ENCODE data around the gene HSP90AA1.
"Not testable (repeated sequence)": the region's sequence is repeated elsewhere in the genome, so short reads cannot be mapped to it uniquely, and the experiment has no call there.

Gene HSP90AA1

DNA sequence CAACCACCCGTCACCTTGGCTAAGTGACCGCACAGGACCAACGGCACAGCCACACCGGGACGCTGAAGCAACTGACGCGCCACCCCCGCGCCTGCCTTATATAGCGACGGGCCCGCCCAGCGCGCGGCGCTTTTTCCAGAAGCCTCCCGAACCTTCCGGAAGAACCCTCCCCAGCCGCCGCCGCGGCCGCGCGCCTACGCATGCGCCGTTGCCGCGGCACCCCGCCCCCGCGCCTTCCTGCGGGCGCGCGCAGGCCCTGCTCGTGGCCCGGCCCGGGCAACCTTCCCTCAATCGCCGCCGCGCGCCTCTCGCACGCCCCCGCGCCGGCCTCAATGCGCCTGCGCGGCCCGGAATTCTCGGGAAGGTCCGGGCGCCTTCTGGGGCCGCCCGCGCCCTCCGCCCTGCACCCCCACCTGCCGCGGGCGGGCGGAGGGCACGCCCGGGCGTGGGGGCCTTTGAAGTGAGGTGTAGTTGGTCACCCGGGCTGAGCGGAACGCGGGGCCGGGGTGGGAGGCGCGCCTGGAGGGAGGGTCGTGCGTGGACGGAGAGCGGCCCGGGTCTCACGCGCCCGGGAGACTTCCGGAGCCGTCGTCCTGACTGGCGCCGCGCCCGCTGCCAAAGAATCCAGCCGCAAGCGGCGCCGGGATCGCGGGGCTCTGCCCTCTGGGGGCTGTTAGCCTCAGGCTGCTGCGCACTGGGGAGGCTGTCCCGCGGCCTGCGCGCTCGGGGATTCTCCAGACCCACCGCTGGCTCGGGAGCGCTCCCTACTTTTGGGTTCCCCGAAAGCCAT is at the start of gene HSP90AA1:
Gene HSP90AA1 (minus strand): TSS at position 73 of the 790 bp plus-strand sequence. CDS start 666 bp downstream, outside the sequence.
- peak; percentile 92 for DNase-seq (ENCODE audit: low spot score)

DNA sequence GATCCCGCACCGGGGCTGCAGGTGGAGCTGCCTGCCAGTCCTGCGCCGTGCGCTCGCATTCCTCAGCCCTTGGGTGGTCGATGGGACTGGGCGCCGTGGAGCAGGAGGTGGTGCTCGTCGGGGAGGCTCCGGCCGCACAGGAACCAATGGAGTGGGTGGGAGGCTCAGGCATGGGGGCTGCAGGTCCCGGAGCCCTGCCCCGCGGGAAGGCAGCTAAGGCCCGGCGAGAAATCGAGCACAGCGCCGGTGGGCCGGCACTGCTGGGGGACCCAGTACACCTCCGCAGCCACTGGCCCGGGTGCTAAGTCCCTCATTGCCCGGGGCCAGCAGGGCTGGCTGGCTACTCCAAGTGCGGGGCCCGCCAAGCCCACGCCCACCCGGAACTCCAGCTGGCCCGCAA is 48.6 kb upstream of the HSP90AA1 start:
- not testable (repeated sequence) for DNase-seq (ENCODE audit: low spot score)

DNA sequence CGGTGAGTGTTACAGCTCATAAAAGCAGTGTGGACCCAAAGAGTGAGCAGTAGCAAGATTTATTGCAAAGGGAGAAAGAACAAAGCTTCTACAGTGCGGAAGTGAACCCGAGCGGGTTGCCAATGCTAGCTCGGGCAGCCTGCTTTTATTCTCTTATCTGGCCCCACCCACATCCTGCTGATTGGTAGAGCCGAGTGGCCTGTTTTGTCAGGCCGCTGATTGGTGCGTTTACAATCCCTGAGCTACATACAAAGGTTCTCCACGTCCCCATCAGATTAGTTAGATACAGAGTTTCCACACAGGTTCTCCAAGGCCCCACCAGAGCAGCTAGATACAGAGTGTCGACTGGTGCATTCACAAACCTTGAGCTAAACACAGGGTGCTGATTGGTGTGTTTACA is 47.9 kb upstream of the HSP90AA1 start:
- DNase-seq (ENCODE audit: low spot score): not testable (repeated sequence)

DNA sequence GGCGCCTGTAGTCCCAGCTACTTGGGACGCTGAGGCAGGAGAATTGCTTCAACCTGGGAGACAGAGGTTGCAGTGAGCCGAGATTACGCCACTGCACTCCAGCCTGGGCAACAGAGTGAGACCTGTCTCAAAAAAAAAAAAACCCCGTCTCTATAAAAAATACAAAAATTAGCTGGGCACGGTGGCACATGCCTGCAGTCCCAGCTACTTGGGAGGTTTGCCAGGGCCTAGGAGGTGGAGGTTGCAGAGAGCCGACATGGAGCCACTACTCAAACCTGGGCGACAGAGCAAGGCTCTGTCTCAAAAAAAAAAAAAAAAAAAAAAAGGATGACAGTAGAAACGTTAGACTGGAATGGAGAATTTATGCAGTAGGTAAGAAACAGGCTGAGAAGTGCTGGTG is 47.2 kb upstream of the HSP90AA1 start:
- DNase-seq (ENCODE audit: low spot score): not testable (repeated sequence)

DNA sequence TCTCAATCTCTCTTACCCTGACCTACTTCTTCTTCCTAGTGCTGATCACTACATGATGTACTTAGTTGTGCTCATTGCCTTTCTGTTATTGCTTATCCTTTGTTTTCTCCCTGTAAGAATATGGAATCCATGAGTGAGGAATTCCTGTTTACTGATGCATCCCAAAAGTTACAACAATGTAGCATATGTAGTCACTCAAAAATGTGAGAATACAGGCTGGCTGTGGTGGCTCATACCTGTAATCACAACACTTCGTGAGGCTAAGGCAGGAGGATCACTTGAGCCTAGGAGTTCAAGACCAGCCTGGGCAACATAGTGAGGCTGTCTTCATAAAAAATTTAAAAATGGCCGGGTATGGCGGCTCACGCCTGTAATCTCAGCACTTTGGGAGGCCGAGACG is 44.9 kb upstream of the HSP90AA1 start:
- DNase-seq (ENCODE audit: low spot score): no peak

DNA sequence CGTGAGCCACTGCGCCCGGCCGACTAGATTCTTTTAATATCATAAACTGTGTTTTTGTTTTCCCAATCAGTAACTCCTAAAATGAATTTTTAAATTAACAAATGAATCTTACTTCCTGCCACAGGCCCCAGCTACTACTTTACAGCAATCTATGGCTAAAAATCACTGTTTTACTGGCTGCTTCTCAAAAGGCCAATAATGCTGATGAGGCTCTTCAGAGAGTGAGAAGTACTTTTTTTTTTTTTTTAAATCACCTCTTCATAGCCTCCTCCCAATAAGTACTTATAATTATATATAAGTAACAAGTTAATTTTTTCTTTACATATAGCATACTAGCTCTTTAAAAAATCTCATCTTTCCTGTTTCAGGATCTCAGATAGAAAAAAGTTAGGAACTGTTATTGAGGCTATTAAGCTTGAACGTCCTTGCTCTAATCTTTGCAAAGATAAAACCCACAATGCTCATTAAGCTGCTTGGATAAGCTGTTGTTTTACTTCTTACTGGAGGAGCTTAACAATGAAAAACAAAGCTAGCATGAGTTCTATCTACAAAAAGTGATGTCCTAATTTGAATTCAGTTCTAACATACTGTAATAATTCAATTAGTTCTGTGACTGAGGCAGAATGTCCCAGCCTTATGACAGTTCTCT is 40.1 kb upstream of the HSP90AA1 start:
- no peak for DNase-seq (ENCODE audit: low spot score)

DNA sequence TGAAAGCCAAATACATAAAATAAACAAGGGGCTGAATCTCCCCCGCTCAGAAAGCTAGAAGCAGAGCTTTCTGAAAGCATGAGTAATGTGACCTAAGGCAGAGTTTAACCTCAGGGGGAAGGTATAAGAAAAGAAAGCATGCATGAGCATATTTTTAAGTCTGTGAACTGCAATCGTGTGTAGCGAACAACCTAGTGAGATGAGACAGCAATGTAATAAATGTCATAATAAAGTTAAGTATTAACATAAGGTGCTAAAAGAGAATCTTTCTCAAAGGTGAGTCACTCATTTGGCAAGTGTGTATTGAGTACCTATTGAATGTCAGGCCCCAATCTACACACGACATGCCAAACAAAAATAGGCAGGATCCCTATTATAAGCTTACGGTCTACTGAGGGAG is 38.7 kb upstream of the HSP90AA1 start:
- DNase-seq (ENCODE audit: low spot score): no peak

DNA sequence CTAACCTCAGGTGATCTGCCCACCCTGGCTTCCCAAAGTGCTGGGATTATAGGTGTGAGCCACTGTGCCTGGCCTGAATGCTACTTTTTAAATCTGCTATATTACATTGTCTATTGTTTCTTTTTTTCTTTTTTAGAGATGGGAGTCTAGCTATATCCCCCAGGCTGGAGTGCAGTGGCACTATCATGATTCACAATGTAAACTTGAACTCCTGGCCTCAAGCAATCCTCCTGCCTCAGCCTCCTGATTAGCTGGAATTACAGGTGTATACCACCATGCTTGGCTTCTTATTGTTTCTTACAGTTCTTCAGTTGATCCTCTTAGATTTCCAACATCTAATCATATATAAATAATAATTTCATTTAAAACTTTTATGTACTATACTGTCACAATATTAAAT is 37.6 kb upstream of the HSP90AA1 start:
- DNase-seq (ENCODE audit: low spot score): no peak

DNA sequence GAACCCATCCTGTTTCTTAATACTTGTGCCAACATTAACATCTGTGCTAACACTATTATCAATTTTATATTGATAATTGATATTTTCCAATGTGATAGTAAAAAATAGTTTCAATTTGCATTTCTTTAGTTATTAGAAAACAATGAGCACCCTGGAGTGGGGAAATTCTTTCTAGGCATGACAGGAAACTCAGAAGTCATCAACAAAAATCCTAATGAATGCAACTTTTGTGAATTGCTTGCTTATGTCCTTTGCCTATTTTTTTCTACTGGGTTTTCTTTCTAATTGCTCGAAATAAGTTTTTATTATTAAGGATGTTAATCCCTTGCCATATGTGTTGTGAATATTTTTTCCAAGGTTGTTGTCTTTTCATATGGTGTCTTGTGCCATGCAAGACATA is 34.7 kb upstream of the HSP90AA1 start:
- DNase-seq (ENCODE audit: low spot score): no peak

DNA sequence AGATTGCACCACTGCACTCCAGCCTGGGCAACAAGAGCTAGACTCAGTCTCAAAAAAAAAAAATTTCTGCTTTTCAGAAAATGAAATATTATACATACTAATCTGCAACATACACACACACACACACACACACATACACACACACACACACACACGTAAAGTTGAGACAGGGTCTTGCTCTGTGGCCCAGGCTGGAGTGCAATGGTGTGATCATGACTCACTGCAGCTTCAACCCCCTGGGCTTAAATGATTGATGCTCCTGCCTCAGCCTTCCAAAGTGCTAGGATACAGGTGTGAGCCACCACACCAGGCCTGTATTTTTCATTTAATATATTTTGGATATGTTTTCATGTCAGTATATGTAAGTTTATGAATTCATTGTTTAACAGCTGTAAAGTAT is 34.0 kb upstream of the HSP90AA1 start:
- DNase-seq (ENCODE audit: low spot score): no peak

DNA sequence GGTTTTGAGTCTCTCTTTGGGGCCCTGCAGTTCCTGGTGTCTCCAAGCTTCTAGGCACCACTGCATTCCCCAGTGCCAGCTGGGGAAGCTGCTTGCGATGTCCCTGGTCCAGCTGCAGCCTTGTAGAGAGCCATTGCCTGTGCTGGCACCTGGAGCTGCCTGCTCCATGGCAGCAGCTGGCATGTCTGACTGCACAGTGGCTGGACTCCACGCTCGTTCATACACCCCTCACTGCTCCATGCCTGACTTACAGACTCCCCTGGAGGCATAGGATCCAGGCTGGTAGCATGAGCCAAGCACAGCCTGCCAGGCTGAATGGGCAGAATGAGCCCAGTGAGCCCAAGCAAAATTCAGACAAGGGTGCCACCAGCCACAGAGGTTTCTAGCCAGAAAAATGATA is 31.0 kb upstream of the HSP90AA1 start:
- DNase-seq (ENCODE audit: low spot score): no peak

DNA sequence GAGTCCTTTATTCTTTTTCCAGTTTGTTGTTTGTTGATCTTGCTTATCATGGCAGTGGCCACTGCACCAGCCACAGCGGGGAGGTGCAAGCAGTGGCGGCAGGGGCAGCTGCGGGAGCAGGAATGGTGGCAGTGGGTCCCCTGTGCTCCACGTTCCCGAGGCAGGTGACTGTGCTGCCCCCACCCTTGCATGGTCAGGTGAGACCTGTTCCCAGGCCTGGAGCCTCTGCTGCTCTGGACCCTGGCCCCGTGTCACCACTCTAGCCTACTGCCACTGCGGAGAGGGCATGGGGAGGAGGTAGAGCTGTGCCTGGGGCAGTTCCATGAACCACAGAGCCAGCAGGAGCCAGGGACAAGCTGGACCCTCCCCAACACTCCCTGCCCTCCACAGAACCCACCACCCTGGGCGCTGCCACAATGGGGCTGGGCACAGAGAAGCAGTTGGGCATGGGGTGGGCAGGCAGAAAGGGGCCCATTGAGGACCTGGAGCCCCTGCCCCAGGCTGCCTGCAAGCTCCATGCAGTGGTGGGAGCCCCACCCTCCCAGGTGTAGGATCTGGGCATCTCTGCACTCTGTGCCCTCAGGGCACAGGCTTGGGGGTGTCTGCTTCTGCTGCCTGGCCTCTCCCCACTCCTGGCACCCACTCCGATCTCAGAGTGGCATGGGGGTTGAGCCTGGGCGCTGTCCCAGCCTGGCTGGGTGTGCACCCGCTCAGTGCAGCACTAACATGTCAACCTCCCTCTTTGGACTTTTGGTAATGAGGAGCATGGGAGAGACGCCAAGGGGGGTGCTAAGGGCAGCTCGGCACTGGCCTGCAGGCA is 29.7 kb upstream of the HSP90AA1 start:
- no peak for DNase-seq (ENCODE audit: low spot score)

DNA sequence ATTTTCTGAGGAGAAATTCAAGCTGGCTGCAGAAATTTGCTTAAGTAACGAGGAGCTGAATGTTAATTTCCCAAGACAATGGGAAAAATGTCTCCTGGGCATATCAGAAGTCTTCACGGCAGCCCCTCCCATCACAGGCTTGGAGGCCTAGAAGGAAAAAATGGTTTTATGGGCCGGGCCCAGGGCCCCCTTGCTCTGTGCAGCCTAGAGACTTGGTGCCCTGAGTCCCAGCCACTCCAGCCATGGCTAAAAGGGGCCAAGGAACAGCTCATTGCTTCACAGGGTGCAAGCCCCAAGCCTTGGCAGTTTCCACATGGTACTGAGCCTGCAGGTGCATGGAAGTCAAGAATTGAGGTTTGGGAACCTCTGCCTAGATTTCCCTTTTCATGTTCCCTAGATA is 24.3 kb upstream of the HSP90AA1 start:
- no peak for DNase-seq (ENCODE audit: low spot score)

DNA sequence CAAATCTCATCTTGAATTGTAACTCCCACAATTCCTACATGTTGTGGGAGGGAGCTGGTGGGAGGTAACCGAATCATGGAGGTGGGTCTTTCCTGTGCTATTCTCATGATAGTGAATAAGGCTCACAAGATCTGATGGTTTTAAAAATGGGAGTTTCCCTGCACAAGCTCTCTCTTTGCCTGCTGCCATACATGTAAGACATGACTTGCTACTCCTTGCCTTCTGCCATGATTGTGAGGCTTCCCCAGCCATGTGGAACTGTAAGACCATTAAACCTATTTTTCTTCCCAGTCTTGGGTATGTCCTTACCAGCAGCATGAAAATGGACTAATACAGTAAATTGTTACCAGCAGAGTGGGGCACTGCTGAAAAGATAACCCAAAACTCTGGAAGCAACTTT is 22.5 kb upstream of the HSP90AA1 start:
- DNase-seq (ENCODE audit: low spot score): not testable (repeated sequence)

DNA sequence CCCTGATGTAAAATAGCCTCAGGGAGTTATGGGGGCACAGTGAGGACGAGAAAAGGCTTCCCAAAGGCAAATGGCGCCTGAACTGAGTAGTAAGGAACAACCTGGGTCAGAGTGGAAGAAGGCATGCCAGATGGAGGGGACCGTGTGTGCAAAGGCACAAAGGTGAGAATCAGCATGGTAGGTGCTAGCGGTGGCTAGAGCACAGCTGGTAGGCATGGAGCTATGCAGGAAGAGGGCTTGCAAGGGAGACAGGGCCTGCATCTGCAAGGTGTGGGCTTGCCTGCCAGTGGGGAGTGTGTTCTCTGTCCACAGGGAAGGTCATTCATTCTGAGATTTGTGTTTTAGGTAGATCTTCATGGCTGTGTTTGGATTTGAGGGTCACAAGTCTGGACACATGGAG is 18.5 kb upstream of the HSP90AA1 start:
- no peak for DNase-seq (ENCODE audit: low spot score)

DNA sequence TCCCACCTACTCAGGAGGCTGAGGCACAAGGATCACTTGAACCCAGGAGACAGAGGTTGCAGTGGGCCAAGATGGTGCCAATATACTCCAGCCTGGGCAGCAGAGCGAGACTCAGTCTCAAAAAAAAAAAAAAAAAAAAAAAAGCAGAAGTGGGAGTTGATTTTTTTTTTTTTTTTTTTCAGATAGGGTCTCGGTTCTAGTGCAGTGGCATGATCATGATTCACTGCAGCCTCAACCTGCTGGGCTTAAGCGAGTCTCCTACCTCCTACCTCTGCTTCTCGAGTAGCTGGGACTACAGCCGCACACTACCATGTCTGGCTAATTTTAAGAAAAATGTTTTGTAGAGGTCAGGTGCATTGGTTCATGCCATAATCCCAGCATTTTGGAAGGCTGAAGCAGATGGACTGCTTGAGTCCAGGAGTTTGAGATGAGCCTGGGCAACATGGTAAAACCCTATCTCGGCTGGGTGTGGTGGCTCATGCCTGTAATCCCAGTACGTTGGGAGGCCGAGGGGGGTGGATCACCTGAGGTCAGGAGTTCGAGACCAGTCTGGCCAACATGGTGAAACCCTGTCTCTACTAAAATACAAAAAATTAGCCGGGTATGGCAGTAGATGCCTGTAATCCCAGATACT is 16.3 kb upstream of the HSP90AA1 start:
- DNase-seq (ENCODE audit: low spot score): no peak

DNA sequence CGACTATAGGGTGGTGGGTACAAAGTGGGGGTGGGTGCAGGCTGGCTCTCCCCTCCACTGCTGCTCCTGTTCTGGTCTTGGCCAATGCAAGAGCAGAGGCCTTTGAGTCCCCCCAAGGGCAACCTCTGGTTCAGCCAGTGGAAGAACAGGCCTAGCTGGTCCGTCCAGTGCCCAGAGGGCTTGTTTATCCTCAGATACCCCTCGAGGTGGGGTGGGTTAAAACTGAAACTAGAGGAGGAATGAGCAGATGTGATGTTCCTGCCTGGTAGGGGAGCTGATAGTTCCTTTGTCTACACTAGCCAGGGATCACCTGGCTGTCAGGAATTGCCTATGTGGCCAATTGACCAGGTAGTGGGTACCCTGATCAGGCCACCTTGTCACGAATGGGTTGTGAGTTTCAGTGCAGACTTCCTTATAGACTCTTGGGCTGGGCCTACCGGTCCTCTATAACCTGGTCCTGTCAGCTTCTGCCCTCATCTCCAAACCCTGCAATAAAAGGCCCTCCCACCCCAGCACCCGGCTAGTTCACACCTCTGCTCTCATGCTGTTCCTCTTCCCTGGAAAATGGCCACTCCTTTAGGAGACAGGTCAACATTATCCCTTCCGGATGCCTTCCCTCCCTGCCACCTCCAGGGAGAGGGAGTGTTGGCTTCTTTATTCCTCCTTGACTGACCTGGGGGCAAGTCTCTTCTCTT is 10.7 kb upstream of the HSP90AA1 start:
- no peak for DNase-seq (ENCODE audit: low spot score)

DNA sequence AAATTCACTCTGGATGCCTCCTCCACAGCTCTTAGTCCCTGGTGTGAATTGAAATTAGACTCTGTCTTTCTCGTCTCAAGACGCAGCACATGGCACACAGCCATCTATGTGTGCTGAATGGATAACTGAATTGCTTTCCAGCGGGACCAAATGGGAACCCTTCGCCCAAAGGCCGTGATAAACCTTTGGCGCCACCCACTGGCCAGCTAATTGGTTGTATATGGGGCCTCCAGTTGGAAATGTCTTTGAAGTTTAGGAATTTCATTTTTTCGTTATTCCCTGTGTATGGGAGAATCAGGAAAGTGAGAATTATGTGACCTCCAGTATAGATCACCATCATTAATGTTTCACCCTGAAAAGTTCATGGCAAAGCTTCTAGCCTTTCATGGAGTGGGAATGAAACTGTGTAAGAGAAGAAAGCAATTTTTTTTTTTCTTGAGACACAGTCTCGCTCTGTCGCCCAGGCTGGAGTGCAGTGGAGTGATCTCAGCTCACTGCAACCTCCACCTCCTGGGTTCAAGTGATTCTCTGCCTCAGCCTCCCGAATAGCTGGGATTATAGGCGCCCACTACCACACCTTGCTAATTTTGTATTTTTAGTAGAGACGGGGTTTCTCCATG is 9.8 kb upstream of the HSP90AA1 start:
- peak; percentile 67 for DNase-seq (ENCODE audit: low spot score)

DNA sequence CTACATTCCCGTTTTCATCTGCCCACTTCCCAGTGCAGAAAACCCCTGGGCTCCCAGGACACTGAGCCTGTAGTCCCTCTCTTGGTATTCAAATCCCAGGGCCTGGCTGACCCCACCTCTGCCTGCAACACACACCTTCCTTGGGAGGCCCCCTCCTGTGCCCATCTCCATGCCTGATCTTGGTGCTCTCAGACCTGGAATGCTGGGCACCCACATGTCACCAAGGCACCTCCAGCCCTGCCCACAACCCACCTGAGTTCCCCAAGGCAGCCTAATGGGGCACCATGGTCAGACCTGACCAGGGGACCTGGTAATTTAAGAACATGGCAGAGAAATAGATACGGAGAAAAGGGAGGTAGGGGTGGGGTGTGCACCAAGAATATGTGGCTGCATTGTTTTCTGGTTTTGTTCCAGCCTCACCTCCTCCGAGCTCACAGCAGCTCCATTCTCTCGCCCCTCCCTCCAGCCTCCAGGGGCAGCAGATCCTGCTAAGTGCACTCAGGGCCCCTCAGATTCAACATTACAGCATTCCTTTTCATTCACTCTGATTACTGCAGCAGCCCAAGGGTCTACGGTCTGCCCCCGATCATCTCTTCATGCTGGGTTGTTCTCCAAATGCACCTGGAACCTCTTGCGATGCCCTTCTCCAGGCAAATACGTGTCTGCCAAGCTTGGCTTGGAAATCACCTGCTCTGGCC is 9.2 kb upstream of the HSP90AA1 start:
- no peak for DNase-seq (ENCODE audit: low spot score)

DNA sequence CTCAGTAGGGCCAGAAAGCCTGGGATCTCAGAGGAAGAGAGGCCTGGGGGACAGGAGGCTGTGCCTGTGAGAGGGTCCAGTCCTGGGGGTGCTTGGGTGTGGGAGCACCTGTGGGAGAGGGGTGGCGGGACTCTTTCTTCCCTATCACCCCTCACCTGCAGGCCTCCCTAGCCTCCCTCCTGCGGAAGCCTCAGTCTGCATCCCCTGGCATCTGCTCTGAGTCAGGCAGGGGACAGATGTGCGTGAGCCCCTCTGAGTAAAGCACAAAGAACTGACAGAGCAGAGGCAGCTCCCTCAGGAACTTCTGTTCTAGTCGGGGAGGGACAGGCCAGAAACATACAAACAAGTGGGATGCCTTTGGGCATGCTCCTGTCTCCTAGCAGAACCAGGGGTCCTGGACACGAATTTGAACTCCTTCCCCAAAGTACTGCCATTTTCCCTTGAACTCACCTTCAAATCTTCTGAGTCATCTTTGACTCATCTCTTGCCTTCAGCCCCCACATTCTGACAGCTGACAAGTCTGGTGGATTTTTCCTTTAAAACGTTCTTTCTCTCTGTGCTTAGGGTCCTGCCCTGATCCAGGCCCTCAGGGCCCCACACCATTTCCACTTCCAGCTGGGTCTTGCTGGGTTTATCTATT is 8.5 kb upstream of the HSP90AA1 start:
- no peak for DNase-seq (ENCODE audit: low spot score)

All from CD4-positive, alpha-beta T cell treated with Interleukin-6 at 100 ng/mL for 8 hours (primary cell).